Aorta (tissue), 5 donors: ENCODE measurements around the gene MYO3B. TPM values are rescaled to one million over a fixed set of nuclear protein-coding genes. Genes with fewer than 3 reads are reported as not detected.

ENCODE experiments used
- ATAC-seq: fragments of 200-7000 bp; cut with Tn5 transposase; one replicate; pipeline ENCODE4 v1.9.1; 2022; ENCODE audit warnings: moderate library complexity; ENCODE audit not compliant: low FRiP score
- DNase-seq, 2 donors: peaks; one replicate each; pipeline ENCODE4 v3.0.0-alpha.2; 2020
- H3K27ac ChIP-seq, 2 donors: one replicate each; pipeline ENCODE4 v1.5.1; 2013; ENCODE audit warnings: low read length in 2 of 2, mild to moderate bottlenecking in 2 of 2, moderate library complexity in 2 of 2, control low read depth in 1 of 2, inconsistent platforms in 1 of 2, low read depth in 1 of 2
- H3K27me3 ChIP-seq, 2 donors: one replicate each; pipeline ENCODE4 v1.6.1; 2013; ENCODE audit warnings: control low read depth in 1 of 2, low read length in 1 of 2, mild to moderate bottlenecking in 1 of 2, moderate library complexity in 1 of 2; ENCODE audit not compliant: insufficient read depth in 2 of 2, control insufficient read depth in 1 of 2
- H3K36me3 ChIP-seq, 2 donors: one replicate each; pipeline ENCODE4 v1.6.1; 2013; ENCODE audit warnings: control low read depth in 1 of 2, low read length in 1 of 2, mild to moderate bottlenecking in 1 of 2; ENCODE audit not compliant: insufficient read depth in 2 of 2, control insufficient read depth in 1 of 2
- H3K4me1 ChIP-seq, 2 donors: one replicate each; pipeline ENCODE4 v1.6.1; 2013; ENCODE audit warnings: low read length in 2 of 2, control low read depth in 1 of 2, mild to moderate bottlenecking in 1 of 2, moderate library complexity in 1 of 2; ENCODE audit not compliant: insufficient read depth in 2 of 2, control insufficient read depth in 1 of 2
- H3K4me3 ChIP-seq, 2 donors: one replicate each; pipeline ENCODE4 v1.5.1; 2013; ENCODE audit warnings: low read length in 2 of 2, control low read depth in 1 of 2, mild to moderate bottlenecking in 1 of 2
- H3K9me3 ChIP-seq: one replicate; pipeline ENCODE4 v1.6.1; 2013; ENCODE audit warnings: mild to moderate bottlenecking, low read length; ENCODE audit not compliant: control insufficient read depth
- WGBS, 2 donors: extraction: QIAGEN DNeasy Blood & Tissue Kit; methylation state at CpG; one replicate each; pipeline ENCODE4 v1.1.7; 2013; 5-methylcytosine and 5-hydroxymethylcytosine counted together
- intact Hi-C, 2 donors: fragments of 100-400 bp; cut with DNase I; formaldehyde crosslinking; loops; one replicate each; pipeline versions ENCODE4 v1.14.2 to v1.15.0; 2022
- polyA plus RNA-seq, 2 donors: library from polyadenylated mRNA; stranded (reverse); fragments of 200-250 nt; gene quantifications; one replicate each; pipeline ENCODE4 v1.2.3, GENCODE V29; 2013
- total RNA-seq, 2 donors: library from RNA; stranded (reverse); fragmentation: NEBNext Ultra II Directional; extraction: Animal tissue kit (Norgen Biotek cat#: 25700); gene quantifications; one replicate each; pipeline ENCODE4 v1.2.1, GENCODE V29; 2021
- donor health status: healthy with polysubstance abuse.
- donor health status: Bipolar disorder and iron deficiency.
- donor health status: DM: no; HTN: no; CAD: no.
- donor health status: DM: no; HTN: no; CAD: no.
- donor health status: DM: yes; HTN: yes; CAD: no.

The MYO3B gene
- total and polyA plus RNA-seq, 4 donors: 0.05 to 0.32 TPM; not detected in 2

DNA sequence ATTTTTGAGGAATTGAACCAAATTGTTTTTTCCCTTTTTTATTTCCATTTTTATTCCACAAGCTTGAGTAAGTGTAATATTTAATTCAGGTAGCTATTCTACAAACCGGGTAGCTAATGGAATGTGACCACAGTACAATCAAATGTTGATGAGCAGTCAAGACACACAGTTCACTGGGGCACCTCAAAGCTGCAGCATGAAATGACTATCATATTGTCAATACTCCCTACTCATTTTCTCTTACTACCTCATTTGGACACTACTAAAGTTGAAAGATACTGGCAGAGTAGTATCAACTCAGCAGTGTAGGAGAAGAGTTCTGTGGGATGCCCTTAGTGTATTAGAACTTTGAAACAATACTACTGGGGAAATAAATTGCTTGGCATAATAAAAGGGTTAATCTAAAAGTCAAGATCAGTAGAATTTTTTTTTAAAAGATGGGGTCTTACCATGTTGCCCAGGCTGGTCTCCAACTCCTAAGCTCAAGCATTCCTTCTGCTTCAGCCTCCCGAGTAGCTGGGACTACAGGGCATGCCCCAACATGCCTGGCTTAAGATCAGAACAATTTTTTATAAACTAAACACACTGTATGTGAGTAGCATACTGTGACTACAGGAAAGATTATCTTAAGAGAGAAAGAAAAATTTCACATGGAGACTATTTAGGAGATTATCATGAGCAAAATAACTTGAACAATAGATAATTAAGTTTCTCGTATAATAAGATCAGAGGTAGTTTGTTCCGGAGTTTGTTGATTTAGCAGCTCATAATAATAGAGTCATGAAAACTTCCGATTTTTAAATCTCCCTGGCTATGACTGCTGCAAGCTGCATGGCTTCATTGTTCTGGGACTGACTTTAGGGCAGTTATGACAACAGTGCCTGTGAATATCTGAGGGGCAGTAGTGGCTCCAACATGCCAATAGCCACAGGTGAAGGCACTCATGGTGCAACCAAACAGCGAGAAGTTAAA, 43.7 kb downstream of the MYO3B start:
- H3K9me3 ChIP-seq: no peaks in the 10 kb centered on the region
- H3K4me3 ChIP-seq: peak overlapping the region in 1 of 2 donors; percentile 34
- WGBS, 2 donors: 44 to 50% methylated on average over 6 of the region's 6 CpGs
- H3K36me3 ChIP-seq: no peaks in the 10 kb centered on the region
- no peak for ATAC-seq
- intact Hi-C loops: no loop called here
- H3K4me1 ChIP-seq: no peaks in the 10 kb centered on the region
- DNase-seq: no peak
- no peak overlapping the region for H3K27ac ChIP-seq
- no peaks in the 10 kb centered on the region for H3K27me3 ChIP-seq

- Histone ChIP-seq H3K4me1 (no peaks in the 10 kb centered on the region), H3K36me3 (no peaks in the 10 kb centered on the region), H3K27me3 (no peaks in the 10 kb centered on the region), H3K27ac (no peak overlapping the region), H3K4me3 (no peak overlapping the region), H3K9me3 (no peaks in the 10 kb centered on the region)
- 80 to 85% methylated on average over 5 of the region's 5 CpGs for WGBS, 2 donors
- intact Hi-C loops: no loop called here
- ATAC-seq: no peak
- DNase-seq: no peak
These were observed 44.4 kb downstream of the MYO3B start for GRCh38 chr2:170222298-170222697.

GRCh38 chr2:170222842-170223241, 44.9 kb downstream of the MYO3B start:
- no peaks in the 10 kb centered on the region for H3K27me3 ChIP-seq
- DNase-seq: no peak
- intact Hi-C loops: no loop called here
- ATAC-seq: peak; percentile 48
- 83 to 86% methylated on average over 2 of the region's 2 CpGs for WGBS, 2 donors
- no peak overlapping the region for H3K4me3 ChIP-seq
- H3K9me3 ChIP-seq: no peaks in the 10 kb centered on the region
- H3K27ac ChIP-seq: no peak overlapping the region
- no peaks in the 10 kb centered on the region for H3K4me1 ChIP-seq
- H3K36me3 ChIP-seq: no peaks in the 10 kb centered on the region

GRCh38 chr2:170224692-170225294, 46.8 kb downstream of the MYO3B start:
- no peak overlapping the region for H3K4me3 ChIP-seq
- H3K27ac ChIP-seq: no peak overlapping the region
- H3K9me3 ChIP-seq: no peaks in the 10 kb centered on the region
- intact Hi-C loops: no loop called here
- no peaks in the 10 kb centered on the region for H3K4me1 ChIP-seq
- H3K36me3 ChIP-seq: no peaks in the 10 kb centered on the region
- ATAC-seq: no peak
- WGBS, 2 donors: 16 to 19% methylated on average over 7 of the region's 7 CpGs
- no peak for DNase-seq
- H3K27me3 ChIP-seq: no peaks in the 10 kb centered on the region

DNA sequence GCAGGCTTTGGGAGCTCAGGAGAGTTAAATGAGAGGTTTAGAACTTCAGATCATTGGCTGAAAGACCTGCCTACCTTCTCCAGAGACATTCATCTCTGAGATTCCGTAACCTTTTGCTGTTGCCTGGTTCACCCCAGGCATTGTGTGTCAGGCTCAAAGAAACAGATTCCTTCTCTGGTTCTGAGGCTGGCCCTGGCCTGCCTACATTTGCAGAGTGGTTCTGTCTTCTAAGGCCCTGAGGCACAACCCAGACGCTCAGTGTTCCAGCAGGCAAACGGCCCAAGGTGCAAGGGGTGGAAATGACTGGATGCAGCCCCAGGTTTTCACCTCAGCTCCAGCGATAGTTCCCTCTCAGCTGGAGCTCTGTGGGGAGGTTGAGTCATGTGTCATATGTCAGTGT, 48.3 kb downstream of the MYO3B start:
- WGBS, 2 donors: 93% methylated on average over 4 of the region's 4 CpGs
- Histone ChIP-seq H3K36me3 (no peaks in the 10 kb centered on the region), H3K9me3 (no peaks in the 10 kb centered on the region), H3K27me3 (no peaks in the 10 kb centered on the region), H3K4me1 (no peaks in the 10 kb centered on the region), H3K27ac (no peak overlapping the region), H3K4me3 (no peak overlapping the region)
- ATAC-seq (no peak), DNase-seq (no peak)
- intact Hi-C loops: no loop called here

DNA sequence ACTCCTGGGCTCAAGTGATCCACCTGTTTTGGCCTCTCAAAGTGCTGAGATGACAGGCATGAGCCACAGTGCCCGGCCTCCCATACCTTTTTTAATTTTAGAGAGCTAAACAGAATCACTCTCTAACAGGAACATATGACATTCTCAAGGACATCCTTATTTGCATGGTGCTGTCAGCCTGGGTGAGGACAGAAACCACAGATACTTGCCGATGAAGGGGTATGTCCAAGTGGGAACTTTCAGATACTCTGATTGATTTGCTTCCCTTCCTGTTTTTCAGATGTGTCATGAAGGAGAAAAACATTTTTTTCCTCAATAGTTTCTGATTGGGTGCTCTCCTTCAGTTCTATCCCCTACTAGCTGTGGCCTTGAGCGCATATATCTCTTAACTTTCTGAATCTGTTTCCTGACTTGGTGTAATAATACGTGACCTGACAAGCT, 49.6 kb downstream of the MYO3B start:
- no peaks in the 10 kb centered on the region for H3K36me3 ChIP-seq
- intact Hi-C loops: no loop called here
- DNase-seq: no peak
- WGBS, 2 donors: 91% methylated on average over 4 of the region's 4 CpGs
- no peaks in the 10 kb centered on the region for H3K4me1 ChIP-seq
- no peak overlapping the region for H3K27ac ChIP-seq
- H3K4me3 ChIP-seq: no peak overlapping the region
- no peaks in the 10 kb centered on the region for H3K27me3 ChIP-seq
- no peaks in the 10 kb centered on the region for H3K9me3 ChIP-seq
- no peak for ATAC-seq

DNA sequence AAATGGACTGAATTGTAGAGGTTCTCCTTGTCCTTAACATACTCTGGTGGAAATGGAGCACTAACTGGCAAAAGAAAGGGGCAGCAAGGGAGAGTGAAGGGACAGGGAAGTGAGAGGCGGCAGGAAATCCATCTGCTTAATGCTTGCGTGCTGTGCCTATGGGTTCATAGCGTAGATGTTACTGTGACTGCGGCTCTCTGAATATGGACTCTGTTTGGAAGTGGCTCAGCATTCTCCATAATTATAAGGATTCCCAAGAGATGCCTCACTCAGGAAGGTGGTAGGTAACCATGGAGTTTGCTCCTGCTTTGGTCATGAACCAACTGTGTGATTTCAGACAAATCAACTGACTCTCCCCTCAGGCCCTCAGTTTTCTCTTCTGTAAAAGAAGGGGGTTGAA, 50.0 kb downstream of the MYO3B start:
- Histone ChIP-seq H3K27me3 (no peaks in the 10 kb centered on the region), H3K4me1 (no peaks in the 10 kb centered on the region), H3K4me3 (no peak overlapping the region), H3K27ac (no peak overlapping the region), H3K36me3 (no peaks in the 10 kb centered on the region), H3K9me3 (no peaks in the 10 kb centered on the region)
- intact Hi-C loops: no loop called here
- ATAC-seq (no peak), DNase-seq (no peak)
- 73 to 79% methylated on average over 4 of the region's 4 CpGs for WGBS, 2 donors

- intact Hi-C loops: no loop called here
- no peak overlapping the region for H3K4me3 ChIP-seq
- ATAC-seq (no peak), DNase-seq (no peak)
- no peaks in the 10 kb centered on the region for H3K36me3 ChIP-seq
- H3K4me1 ChIP-seq: no peaks in the 10 kb centered on the region
- no peaks in the 10 kb centered on the region for H3K27me3 ChIP-seq
- no peaks in the 10 kb centered on the region for H3K9me3 ChIP-seq
- 86 to 87% methylated on average over 3 of the region's 3 CpGs for WGBS, 2 donors
- H3K27ac ChIP-seq: no peak overlapping the region
These were observed 50.5 kb downstream of the MYO3B start for GRCh38 chr2:170228429-170228828.

DNA sequence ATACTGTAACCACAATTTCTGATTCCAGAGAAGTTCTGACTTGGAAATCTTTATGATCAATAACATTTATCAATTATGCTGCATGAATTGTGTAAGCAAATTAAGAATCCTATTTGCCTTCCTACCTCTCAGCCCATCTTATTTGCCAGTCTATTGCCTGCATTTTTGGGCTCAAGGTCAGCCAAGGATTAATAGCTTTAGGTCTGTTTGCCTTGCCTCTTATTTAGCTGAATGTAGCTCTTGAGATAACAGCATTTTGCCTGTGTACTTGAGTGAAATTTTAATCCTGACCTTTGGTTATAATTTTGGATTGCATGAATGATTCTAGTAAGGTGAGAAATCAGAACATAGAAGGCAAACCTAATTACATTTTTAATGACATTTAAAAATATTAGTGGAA, 51.2 kb downstream of the MYO3B start:
- H3K4me3 ChIP-seq: no peak overlapping the region
- ATAC-seq: no peak
- no peaks in the 10 kb centered on the region for H3K36me3 ChIP-seq
- H3K27me3 ChIP-seq: no peaks in the 10 kb centered on the region
- H3K4me1 ChIP-seq: no peaks in the 10 kb centered on the region
- intact Hi-C loops: no loop called here
- H3K9me3 ChIP-seq: no peaks in the 10 kb centered on the region
- no peak overlapping the region for H3K27ac ChIP-seq
- no peak for DNase-seq
